Natural killer cell (primary cell): ENCODE data around the gene MRPL2. TPM values are rescaled to one million over a fixed set of nuclear protein-coding genes. Genes with fewer than 3 reads are reported as not detected.

Experiments
- ATAC-seq, 3 donors: fragments of 150-1000 bp in 2 of 3; fragments of 200-7000 bp in 1 of 3; cut with Tn5 transposase; 1 replicate in 1 of 3; 2 replicates in 2 of 3; pipeline ENCODE4 v1.10.0; 2021; ENCODE audit warnings: mild to moderate bottlenecking in 2 of 3, moderate library complexity in 2 of 3
- DNase-seq, 2 donors: peaks; one replicate each; pipeline versions ENCODE4 v3.0.0 to v3.0.0-alpha.2; 2013 to 2021; ENCODE audit warnings: mixed read lengths in 1 of 2
- H3K27ac ChIP-seq: one replicate; pipeline ENCODE4 v1.5.1; 2013; ENCODE audit warnings: mild to moderate bottlenecking, low read length
- H3K27me3 ChIP-seq: one replicate; pipeline ENCODE4 v1.6.1; 2013; ENCODE audit warnings: low read length; ENCODE audit not compliant: control insufficient read depth, insufficient read depth
- H3K36me3 ChIP-seq: one replicate; pipeline ENCODE4 v1.6.1; 2013; ENCODE audit warnings: low read length; ENCODE audit not compliant: control insufficient read depth, insufficient read depth
- H3K4me1 ChIP-seq: one replicate; pipeline ENCODE4 v1.6.1; 2013; ENCODE audit warnings: low read length; ENCODE audit not compliant: control insufficient read depth, insufficient read depth
- H3K4me3 ChIP-seq: one replicate; pipeline ENCODE4 v1.5.1; 2013; ENCODE audit warnings: low read length
- H3K9me3 ChIP-seq: one replicate; pipeline ENCODE4 v1.6.1; 2013; ENCODE audit warnings: low read length; ENCODE audit not compliant: control insufficient read depth, insufficient read depth
- H3K27ac Mint-ChIP-seq, 2 donors: one replicate each; pipeline ENCODE4 v1.8.0; 2022; ENCODE audit warnings: mild to moderate bottlenecking in 2 of 2, mixed read lengths in 2 of 2, moderate library complexity in 1 of 2
- H3K27me3 Mint-ChIP-seq, 2 donors: one replicate each; pipeline ENCODE4 v1.8.0; 2022; ENCODE audit warnings: low read depth in 2 of 2, mixed read lengths in 2 of 2
- H3K36me3 Mint-ChIP-seq: one replicate; pipeline ENCODE4 v1.8.0; 2022; ENCODE audit warnings: mixed read lengths
- H3K4me1 Mint-ChIP-seq, 2 donors: one replicate each; pipeline ENCODE4 v1.8.0; 2022; ENCODE audit warnings: mixed read lengths in 2 of 2
- H3K4me3 Mint-ChIP-seq: one replicate; pipeline ENCODE4 v1.8.0; 2022; ENCODE audit warnings: mild to moderate bottlenecking, moderate library complexity, mixed read lengths
- H3K9me3 Mint-ChIP-seq, 2 donors: one replicate each; pipeline ENCODE4 v1.8.0; 2022; ENCODE audit warnings: mixed read lengths in 2 of 2
- CTCF ChIP-seq: fragments of 200-600 bp; IDR thresholded peaks from one replicate; pipeline ENCODE4 v1.8.0; 2022; ENCODE audit warnings: antibody characterized with exemption
- WGBS: methylation state at CpG from one replicate; pipeline ENCODE4 v1.1.7; 2013; ENCODE audit warnings: missing lambda C conversion rate; ENCODE audit not compliant: insufficient coverage; 5-methylcytosine and 5-hydroxymethylcytosine counted together
- intact Hi-C: fragments of 100-400 bp; cut with micrococcal nuclease; formaldehyde crosslinking; loops from one replicate; pipeline ENCODE4 v1.14.2; 2022
- total RNA-seq, 4 donors: library from RNA; stranded (reverse); fragments of 120-200 nt in 1 of 4; gene quantifications; one replicate each; pipeline versions ENCODE4 v1.2.3 to v1.2.4, GENCODE V29; 2013 to 2022

MRPL2 gene
- total RNA-seq, 3 donors from 2014 or later (not counting 1 experiment from before 2014, with no cell fraction given) = 33.4 to 38.4 (median 33.9) TPM

- Mint-ChIP-seq H3K4me3 (no peak overlapping the region), H3K36me3 (no peaks in the 10 kb centered on the region), H3K4me1 (peaks cover 0 to 8% of the 10 kb centered on the region in 2 donors), H3K27ac (no peak overlapping the region), H3K27me3 (no peaks in the 10 kb centered on the region), H3K9me3 (no peaks in the 10 kb centered on the region)
- Histone ChIP-seq H3K27me3 (no peaks in the 10 kb centered on the region), H3K4me1 (no peaks in the 10 kb centered on the region), H3K9me3 (no peaks in the 10 kb centered on the region), H3K27ac (no peak overlapping the region), H3K4me3 (no peak overlapping the region), H3K36me3 (no peaks in the 10 kb centered on the region)
- intact Hi-C loops = no loop called here
- ATAC-seq (no peak), DNase-seq (no peak)
- no peak for TF ChIP-seq CTCF
- 88% methylated on average over 8 of the region's 8 CpGs for WGBS
Measured at GRCh38 chr6:43089874-43090558, 30.8 kb upstream of the MRPL2 start.

GRCh38 chr6:43089467-43089866 is 30.2 kb upstream of the MRPL2 start:
- H3K4me3 Mint-ChIP-seq = no peak overlapping the region
- H3K27ac ChIP-seq = no peak overlapping the region
- no peak overlapping the region for H3K4me3 ChIP-seq
- DNase-seq (no peak), ATAC-seq (no peak)
- H3K9me3 Mint-ChIP-seq = no peaks in the 10 kb centered on the region
- H3K36me3 Mint-ChIP-seq = no peaks in the 10 kb centered on the region
- TF ChIP-seq CTCF = no peak
- H3K27me3 Mint-ChIP-seq = no peaks in the 10 kb centered on the region
- peaks cover 0 to 8% of the 10 kb centered on the region in 2 donors for H3K4me1 Mint-ChIP-seq
- H3K27ac Mint-ChIP-seq = no peak overlapping the region
- 90% methylated on average over 2 of the region's 4 CpGs for WGBS
- no peaks in the 10 kb centered on the region for H3K36me3 ChIP-seq
- H3K4me1 ChIP-seq = no peaks in the 10 kb centered on the region
- no peaks in the 10 kb centered on the region for H3K9me3 ChIP-seq
- H3K27me3 ChIP-seq = no peaks in the 10 kb centered on the region
- intact Hi-C loops = no loop called here

GRCh38 chr6:43088654-43089056 is 29.4 kb upstream of the MRPL2 start:
- intact Hi-C loops = no loop called here

More at GRCh38 chr6:43088654-43089056, 29.4 kb upstream of the MRPL2 start:
- H3K27me3 ChIP-seq = no peaks in the 10 kb centered on the region
- H3K27ac ChIP-seq = no peak overlapping the region
- ATAC-seq (no peak), DNase-seq (no peak)
- H3K9me3 ChIP-seq = no peaks in the 10 kb centered on the region
- Mint-ChIP-seq H3K4me1 (peaks cover 0 to 4% of the 10 kb centered on the region in 2 donors), H3K27ac (no peak overlapping the region), H3K36me3 (no peaks in the 10 kb centered on the region), H3K27me3 (no peaks in the 10 kb centered on the region), H3K4me3 (no peak overlapping the region), H3K9me3 (no peaks in the 10 kb centered on the region)
- no peak for TF ChIP-seq CTCF
- H3K4me3 ChIP-seq = no peak overlapping the region
- WGBS = 81% methylated on average over 3 of the region's 4 CpGs
- H3K4me1 ChIP-seq = no peaks in the 10 kb centered on the region
- H3K36me3 ChIP-seq = no peaks in the 10 kb centered on the region
